Hepatocyte (in vitro differentiated cells): ENCODE results near the gene EFHD2.

Experiments
- EZH2phosphoT487 ChIP-seq: fragments of 200-600 bp; sonication (generic); IDR thresholded peaks from one replicate; pipeline ENCODE4 v1.6.1; 2018; ENCODE audit warnings: antibody characterized with exemption, mild to moderate bottlenecking, low read depth, moderate library complexity; ENCODE audit not compliant: unreplicated experiment, severe bottlenecking
- TF ChIP-seq, protein P1 (sequence below): fragments of 200-600 bp; sonication (generic); IDR thresholded peaks from 2 replicates; pipeline ENCODE4 v1.5.1; 2016; ENCODE audit warnings: antibody characterized with exemption, mild to moderate bottlenecking; ENCODE audit not compliant: poor library complexity

DNA sequence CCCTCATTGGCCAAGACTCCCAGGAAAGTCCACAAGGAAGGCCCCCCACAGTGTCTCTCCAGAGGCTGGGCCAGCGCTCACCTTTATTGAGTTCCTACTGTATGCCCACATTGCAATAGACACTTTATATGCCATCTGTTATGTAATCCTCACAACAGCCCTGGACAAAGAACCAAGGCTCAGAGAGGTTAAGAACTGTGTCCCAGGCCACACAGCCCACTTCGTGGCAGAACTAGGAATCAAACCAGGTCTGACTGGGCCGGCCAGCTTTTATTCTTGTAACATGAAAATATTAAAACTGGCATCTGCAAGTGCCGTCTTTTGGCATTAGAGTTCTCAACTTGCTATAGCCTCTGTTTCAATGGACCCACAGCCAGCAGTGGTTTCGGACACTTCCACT is 33.1 kb downstream of the EFHD2 start:
- no peak for TF ChIP-seq EZH2phosphoT487
- TF ChIP-seq, protein P1, sequence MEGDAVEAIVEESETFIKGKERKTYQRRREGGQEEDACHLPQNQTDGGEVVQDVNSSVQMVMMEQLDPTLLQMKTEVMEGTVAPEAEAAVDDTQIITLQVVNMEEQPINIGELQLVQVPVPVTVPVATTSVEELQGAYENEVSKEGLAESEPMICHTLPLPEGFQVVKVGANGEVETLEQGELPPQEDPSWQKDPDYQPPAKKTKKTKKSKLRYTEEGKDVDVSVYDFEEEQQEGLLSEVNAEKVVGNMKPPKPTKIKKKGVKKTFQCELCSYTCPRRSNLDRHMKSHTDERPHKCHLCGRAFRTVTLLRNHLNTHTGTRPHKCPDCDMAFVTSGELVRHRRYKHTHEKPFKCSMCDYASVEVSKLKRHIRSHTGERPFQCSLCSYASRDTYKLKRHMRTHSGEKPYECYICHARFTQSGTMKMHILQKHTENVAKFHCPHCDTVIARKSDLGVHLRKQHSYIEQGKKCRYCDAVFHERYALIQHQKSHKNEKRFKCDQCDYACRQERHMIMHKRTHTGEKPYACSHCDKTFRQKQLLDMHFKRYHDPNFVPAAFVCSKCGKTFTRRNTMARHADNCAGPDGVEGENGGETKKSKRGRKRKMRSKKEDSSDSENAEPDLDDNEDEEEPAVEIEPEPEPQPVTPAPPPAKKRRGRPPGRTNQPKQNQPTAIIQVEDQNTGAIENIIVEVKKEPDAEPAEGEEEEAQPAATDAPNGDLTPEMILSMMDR: no peak
